Esophagus (tissue), 2 donors: ENCODE measurements around the gene CENPO. TPM values are rescaled to one million over a fixed set of nuclear protein-coding genes. Genes with fewer than 3 reads are reported as not detected.

Experiments
- H3K27ac ChIP-seq, 2 donors: one replicate each; pipeline ENCODE4 v1.5.1; 2013; ENCODE audit warnings: low read depth in 2 of 2, mild to moderate bottlenecking in 2 of 2, inconsistent platforms in 1 of 2, low read length in 1 of 2, moderate library complexity in 1 of 2
- H3K27me3 ChIP-seq, 2 donors: one replicate each; pipeline ENCODE4 v1.6.1; 2013; ENCODE audit warnings: low read length in 2 of 2, control low read depth in 1 of 2, mild to moderate bottlenecking in 1 of 2; ENCODE audit not compliant: insufficient read depth in 2 of 2, control insufficient read depth in 1 of 2
- H3K36me3 ChIP-seq, 2 donors: one replicate each; pipeline ENCODE4 v1.6.1; 2013; ENCODE audit warnings: low read length in 1 of 2; ENCODE audit not compliant: control insufficient read depth in 2 of 2, insufficient read depth in 2 of 2
- H3K4me1 ChIP-seq, 2 donors: one replicate each; pipeline ENCODE4 v1.6.1; 2013; ENCODE audit warnings: low read length in 1 of 2; ENCODE audit not compliant: control insufficient read depth in 2 of 2, insufficient read depth in 2 of 2
- H3K4me3 ChIP-seq, 2 donors: one replicate each; pipeline ENCODE4 v1.5.1; 2013; ENCODE audit warnings: low read length in 2 of 2, mild to moderate bottlenecking in 2 of 2, low read depth in 1 of 2, moderate library complexity in 1 of 2
- H3K9me3 ChIP-seq, 2 donors: one replicate each; pipeline ENCODE4 v1.6.1; 2013; ENCODE audit warnings: mild to moderate bottlenecking in 2 of 2, low read depth in 1 of 2, low read length in 1 of 2, moderate library complexity in 1 of 2; ENCODE audit not compliant: control insufficient read depth in 2 of 2, insufficient read depth in 1 of 2
- WGBS, 2 donors: extraction: QIAGEN DNeasy Blood & Tissue Kit; methylation state at CpG; one replicate each; pipeline ENCODE4 v1.1.7; 2013; 5-methylcytosine and 5-hydroxymethylcytosine counted together
- polyA plus RNA-seq, 2 donors: library from polyadenylated mRNA; stranded (reverse); fragments of 200-250 nt; gene quantifications; one replicate each; pipeline ENCODE4 v1.2.3, GENCODE V29; 2013
- donor health status: healthy with polysubstance abuse.
- donor health status: Bipolar disorder and iron deficiency.

The CENPO gene
- polyA plus RNA-seq, 2 donors: 3.7 to 4.1 TPM

- no peak overlapping the region for H3K27ac ChIP-seq
- H3K9me3 ChIP-seq: no peaks in the 10 kb centered on the region
- no peaks in the 10 kb centered on the region for H3K27me3 ChIP-seq
- peaks cover 3 to 11% of the 10 kb centered on the region in 2 donors for H3K36me3 ChIP-seq
- no peaks in the 10 kb centered on the region for H3K4me1 ChIP-seq
- 70% methylated on average over 2 of the region's 2 CpGs for WGBS, 2 donors
- no peak overlapping the region for H3K4me3 ChIP-seq
Measured at GRCh38 chr2:24762518-24762917, 30.7 kb upstream of the CENPO start.

DNA sequence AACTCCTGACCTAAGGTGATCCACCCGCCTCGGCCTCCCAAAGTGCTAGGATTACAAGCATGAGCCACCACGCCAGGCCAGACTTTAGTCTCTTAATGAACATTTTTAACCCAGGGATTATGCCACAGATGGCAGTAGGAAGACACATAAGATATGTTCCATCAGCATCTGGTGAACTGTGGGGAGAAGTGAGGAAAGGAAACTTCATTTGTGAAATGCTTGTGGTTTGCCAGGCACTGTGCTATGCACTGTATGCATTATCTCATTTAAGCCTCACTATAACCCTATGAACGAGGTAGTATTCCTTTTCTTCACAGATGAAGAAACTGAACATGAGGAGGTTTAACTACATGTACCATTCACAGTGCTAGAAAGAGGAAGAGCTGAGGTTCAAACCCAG is 29.4 kb upstream of the CENPO start:
- WGBS, 2 donors: 93 to 97% methylated on average over 4 of the region's 4 CpGs
- Histone ChIP-seq H3K27ac (no peak overlapping the region), H3K36me3 (peaks cover 3 to 9% of the 10 kb centered on the region in 2 donors)

GRCh38 chr2:24766609-24767008 is 26.6 kb upstream of the CENPO start:
- Histone ChIP-seq H3K9me3 (no peaks in the 10 kb centered on the region), H3K4me1 (no peaks in the 10 kb centered on the region), H3K27me3 (no peaks in the 10 kb centered on the region), H3K36me3 (peaks cover 3 to 11% of the 10 kb centered on the region in 2 donors), H3K4me3 (no peak overlapping the region), H3K27ac (no peak overlapping the region)
- WGBS, 2 donors: 81 to 82% methylated on average over 6 of the region's 6 CpGs

More for the DNA sequence above, 29.4 kb upstream of the CENPO start:
- H3K4me1 ChIP-seq: no peaks in the 10 kb centered on the region
- H3K9me3 ChIP-seq: no peaks in the 10 kb centered on the region
- no peak overlapping the region for H3K4me3 ChIP-seq
- H3K27me3 ChIP-seq: no peaks in the 10 kb centered on the region

GRCh38 chr2:24768013-24768412 is 25.2 kb upstream of the CENPO start:
- no peaks in the 10 kb centered on the region for H3K27me3 ChIP-seq
- H3K9me3 ChIP-seq: no peaks in the 10 kb centered on the region
- 85 to 94% methylated on average over 5 of the region's 5 CpGs for WGBS, 2 donors
- peaks cover 3 to 7% of the 10 kb centered on the region in 2 donors for H3K36me3 ChIP-seq
- no peak overlapping the region for H3K27ac ChIP-seq
- H3K4me1 ChIP-seq: no peaks in the 10 kb centered on the region
- H3K4me3 ChIP-seq: no peak overlapping the region

- no peaks in the 10 kb centered on the region for H3K4me1 ChIP-seq
- H3K4me3 ChIP-seq: no peak overlapping the region
- H3K9me3 ChIP-seq: no peaks in the 10 kb centered on the region
- no peak overlapping the region for H3K27ac ChIP-seq
- H3K27me3 ChIP-seq: no peaks in the 10 kb centered on the region
- WGBS, 2 donors: 71 to 74% methylated on average over 7 of the region's 7 CpGs
- peaks cover 3 to 7% of the 10 kb centered on the region in 2 donors for H3K36me3 ChIP-seq
Measured at GRCh38 chr2:24768601-24769000, 24.6 kb upstream of the CENPO start.

DNA sequence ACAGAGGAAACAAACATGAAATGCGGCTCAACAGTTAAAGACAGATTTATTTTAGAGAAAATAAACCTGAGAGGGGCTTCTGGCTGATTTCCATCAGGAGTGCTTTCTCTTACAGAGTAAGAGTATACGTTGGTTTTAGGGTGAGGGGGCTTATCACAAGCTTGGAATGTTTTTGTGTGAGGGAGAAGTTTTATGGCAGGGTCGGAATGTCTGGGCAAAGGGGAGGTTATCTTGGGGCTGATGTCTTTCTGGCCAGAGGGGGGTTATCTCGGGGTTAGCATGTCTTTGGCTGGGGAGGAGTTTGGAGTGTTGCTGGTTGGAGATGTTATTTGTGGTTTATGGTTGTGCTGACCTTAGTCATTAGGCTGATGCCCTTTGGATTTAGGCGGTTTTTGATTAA is 22.2 kb upstream of the CENPO start:
- Histone ChIP-seq H3K27ac (no peak overlapping the region), H3K4me1 (no peaks in the 10 kb centered on the region), H3K9me3 (no peaks in the 10 kb centered on the region), H3K27me3 (no peaks in the 10 kb centered on the region), H3K4me3 (no peak overlapping the region), H3K36me3 (peaks cover 0 to 3% of the 10 kb centered on the region in 2 donors)
- 86 to 94% methylated on average over 5 of the region's 5 CpGs for WGBS, 2 donors

- H3K27me3 ChIP-seq: no peaks in the 10 kb centered on the region
- 90 to 94% methylated on average over 5 of the region's 5 CpGs for WGBS, 2 donors
- H3K4me3 ChIP-seq: no peak overlapping the region
- peaks cover 0 to 3% of the 10 kb centered on the region in 2 donors for H3K36me3 ChIP-seq
- H3K27ac ChIP-seq: no peak overlapping the region
- H3K4me1 ChIP-seq: no peaks in the 10 kb centered on the region
- no peaks in the 10 kb centered on the region for H3K9me3 ChIP-seq
Measured at GRCh38 chr2:24771764-24772586, 21.2 kb upstream of the CENPO start.

DNA sequence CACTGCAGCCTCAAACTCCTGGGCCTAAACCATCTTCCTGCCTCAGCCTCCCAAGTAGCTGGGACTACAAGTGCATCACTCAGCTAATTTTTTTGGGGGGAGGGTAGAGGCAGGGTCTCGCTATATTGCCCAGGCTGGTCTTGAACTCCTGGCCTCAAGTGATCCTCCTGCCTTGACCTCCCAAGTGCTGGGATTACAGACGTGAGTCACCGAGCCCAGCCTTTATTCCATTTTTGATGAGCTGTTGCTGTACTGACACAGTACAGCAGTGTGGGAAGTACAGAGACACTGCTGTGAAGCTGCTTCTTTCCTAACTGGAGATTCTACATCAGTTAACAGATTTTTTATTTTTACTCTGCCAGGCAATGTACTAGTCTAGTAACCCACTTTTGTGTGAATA is 18.9 kb upstream of the CENPO start:
- 74 to 79% methylated on average over 3 of the region's 3 CpGs for WGBS, 2 donors
- Histone ChIP-seq H3K4me1 (no peaks in the 10 kb centered on the region), H3K36me3 (peaks cover 0 to 3% of the 10 kb centered on the region in 2 donors), H3K27ac (no peak overlapping the region), H3K27me3 (no peaks in the 10 kb centered on the region), H3K9me3 (no peaks in the 10 kb centered on the region), H3K4me3 (no peak overlapping the region)

- H3K36me3 ChIP-seq: no peaks in the 10 kb centered on the region
- 73 to 75% methylated on average over 2 of the region's 2 CpGs for WGBS, 2 donors
- H3K9me3 ChIP-seq: no peaks in the 10 kb centered on the region
- no peaks in the 10 kb centered on the region for H3K4me1 ChIP-seq
- H3K4me3 ChIP-seq: no peak overlapping the region
- no peaks in the 10 kb centered on the region for H3K27me3 ChIP-seq
- no peak overlapping the region for H3K27ac ChIP-seq
Measured at GRCh38 chr2:24779116-24779515, 14.1 kb upstream of the CENPO start.

DNA sequence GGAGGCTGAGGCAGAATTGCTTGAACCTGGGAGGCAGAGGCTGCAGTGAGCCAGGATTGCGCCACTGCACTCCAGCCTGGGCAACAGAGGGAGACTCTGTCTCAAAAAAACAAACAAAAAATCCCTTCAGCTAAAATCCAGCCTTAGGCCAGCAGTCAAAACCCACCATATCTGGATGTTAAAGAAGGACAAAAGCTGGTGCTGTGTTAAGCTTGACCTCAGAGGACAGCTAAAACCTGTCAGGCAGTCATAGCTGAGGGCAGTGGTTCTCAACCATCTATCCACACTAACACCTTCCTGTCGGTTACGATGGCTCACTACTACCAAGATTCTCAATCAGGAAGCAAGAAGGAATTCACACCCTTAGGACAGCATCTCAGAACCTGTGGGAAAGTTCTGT is 9.6 kb upstream of the CENPO start:
- H3K4me1 ChIP-seq: no peaks in the 10 kb centered on the region
- H3K9me3 ChIP-seq: no peaks in the 10 kb centered on the region
- H3K27ac ChIP-seq: no peak overlapping the region
- no peaks in the 10 kb centered on the region for H3K36me3 ChIP-seq
- WGBS, 2 donors: 94 to 98% methylated on average over 3 of the region's 3 CpGs
- no peaks in the 10 kb centered on the region for H3K27me3 ChIP-seq
- no peak overlapping the region for H3K4me3 ChIP-seq
